A204.1 (cell line): Measurements from ENCODE around the gene COL23A1.

Experiments used
- FAIRE-seq: peaks from 2 replicates; lab custom pipeline; 2012; peaks lifted over from hg19 to GRCh38; lab: Jason Lieb, UNC

The COL23A1 gene

GRCh38 chr5:178531786-178532185 is 58.4 kb downstream of the COL23A1 start:
- FAIRE-seq = no peak

DNA sequence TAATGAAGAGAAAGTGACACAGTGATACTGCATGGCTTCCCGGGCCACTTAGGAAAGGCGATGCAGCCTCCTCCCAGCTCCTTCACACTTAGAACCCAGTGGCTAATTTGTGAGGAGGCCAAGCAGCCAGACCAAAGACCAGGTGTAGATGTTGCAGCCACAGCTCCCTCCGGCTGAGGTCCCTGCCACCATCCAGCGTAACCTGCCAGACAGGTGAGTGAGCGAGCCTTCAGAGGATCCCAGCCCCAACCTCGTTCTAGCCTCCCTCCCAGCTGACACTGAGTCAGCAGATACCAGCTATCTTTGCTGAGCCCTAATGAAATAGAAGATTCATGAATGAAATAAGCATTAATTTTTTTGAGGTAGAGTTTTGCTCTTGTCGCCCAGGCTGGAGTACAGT is 59.7 kb downstream of the COL23A1 start:
- FAIRE-seq = no peak

GRCh38 chr5:178529080-178529479 is 61.1 kb downstream of the COL23A1 start:
- no peak for FAIRE-seq

DNA sequence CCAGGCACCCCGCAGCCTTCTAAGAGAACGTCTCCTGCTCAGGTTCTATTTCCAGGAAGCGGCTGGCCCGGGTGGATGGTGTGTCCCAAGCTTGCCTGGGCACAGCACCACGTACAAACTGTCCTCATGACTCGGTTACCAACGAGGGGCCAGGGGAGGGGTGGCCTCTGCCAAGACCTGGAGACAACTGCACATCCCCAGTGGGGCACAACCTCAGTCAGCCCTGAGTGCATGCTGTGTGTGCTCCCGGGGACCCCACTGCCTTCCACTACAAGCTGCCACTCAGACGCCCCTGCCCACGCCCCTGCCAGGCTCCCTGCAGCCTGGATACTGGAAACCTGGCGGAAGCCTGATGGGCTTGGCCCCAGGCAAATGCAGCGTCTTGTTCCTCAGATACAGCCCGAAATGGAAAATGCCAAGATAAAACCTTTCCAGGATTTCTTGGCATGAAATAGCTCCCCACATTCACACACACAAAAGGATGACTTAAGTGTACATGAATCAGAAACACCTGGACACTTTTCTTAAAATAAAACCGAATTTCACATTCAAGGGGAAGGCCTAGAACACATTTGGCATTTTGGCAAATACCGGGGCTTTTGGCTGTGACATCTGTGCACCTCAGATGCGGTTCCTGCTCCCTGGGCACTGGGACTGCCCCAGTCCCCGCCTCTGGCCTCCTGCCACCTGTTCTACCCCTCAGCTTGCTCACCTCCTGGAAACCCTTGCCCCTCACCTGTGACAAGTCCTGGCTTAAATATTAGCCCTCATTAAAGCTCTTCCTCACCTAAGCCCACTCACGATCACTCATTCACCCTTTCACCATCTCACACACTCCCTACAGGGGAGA is 62.5 kb downstream of the COL23A1 start:
- no peak for FAIRE-seq

- no peak for FAIRE-seq
These were observed 63.3 kb downstream of the COL23A1 start for GRCh38 chr5:178526773-178527457.

- no peak for FAIRE-seq
These were observed 64.1 kb downstream of the COL23A1 start for GRCh38 chr5:178525906-178526732.

DNA sequence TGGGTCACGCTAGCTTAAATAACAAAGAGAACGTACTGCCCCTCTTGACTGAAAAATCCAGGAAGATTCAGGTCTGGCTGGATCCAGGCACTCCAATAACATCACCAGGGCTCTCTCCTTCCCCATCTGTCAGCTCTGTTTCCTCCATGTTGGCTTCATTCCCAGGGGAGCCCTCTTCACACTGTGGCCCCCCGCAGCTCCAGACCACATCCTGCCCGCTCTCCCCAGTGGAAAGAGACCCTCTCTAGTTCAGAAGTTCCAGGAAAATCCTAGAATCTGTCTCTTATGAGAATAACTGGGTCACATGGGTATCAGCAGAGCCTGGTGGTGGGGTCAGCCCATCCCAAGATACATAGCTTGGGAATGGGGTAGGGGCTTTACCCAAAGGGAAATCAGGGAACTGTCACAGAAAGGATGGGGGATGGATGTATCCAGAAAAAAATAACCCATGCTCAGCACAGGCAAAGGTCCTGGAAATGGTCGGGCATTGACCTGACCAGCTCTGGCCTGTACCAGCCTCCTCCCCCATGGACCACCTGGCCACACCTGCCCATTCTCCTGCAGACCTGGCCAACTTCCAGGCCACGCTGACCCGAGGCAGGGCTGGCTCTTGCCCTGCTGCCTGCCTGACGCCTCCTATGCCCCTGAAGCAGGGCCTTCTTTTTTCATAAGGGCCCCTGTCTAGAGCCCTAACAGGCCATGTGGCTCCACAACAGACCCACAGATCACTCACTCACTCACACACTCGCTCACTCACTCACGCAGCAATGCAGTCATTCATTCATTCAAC is 65.9 kb downstream of the COL23A1 start:
- no peak for FAIRE-seq

DNA sequence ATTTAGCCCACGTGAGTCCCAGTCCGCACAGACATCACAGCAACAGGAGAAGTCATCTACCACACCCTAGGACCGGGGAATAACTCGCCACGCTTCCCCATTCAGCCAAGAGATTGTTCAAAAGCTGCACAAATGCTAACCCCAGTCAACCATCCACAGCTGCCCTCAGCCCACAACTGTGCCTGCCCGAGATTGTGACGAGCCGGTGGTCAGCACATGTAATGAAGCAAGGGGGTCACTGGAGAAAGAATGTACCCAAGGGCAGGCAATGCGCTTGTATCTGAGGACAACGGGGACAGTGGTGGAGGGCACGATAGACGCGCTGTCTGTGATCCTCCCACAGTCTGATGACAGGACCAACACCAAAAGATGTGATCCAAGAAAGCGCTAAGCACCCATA is 67.8 kb downstream of the COL23A1 start:
- no peak for FAIRE-seq

- FAIRE-seq = no peak
These were observed 69.3 kb downstream of the COL23A1 start for GRCh38 chr5:178520851-178521250.

GRCh38 chr5:178519804-178520203 is 70.4 kb downstream of the COL23A1 start:
- no peak for FAIRE-seq

- FAIRE-seq = no peak
These were observed 71.0 kb downstream of the COL23A1 start for GRCh38 chr5:178519155-178519554.

- FAIRE-seq = no peak
These were observed 73.5 kb downstream of the COL23A1 start for GRCh38 chr5:178516504-178517235.

DNA sequence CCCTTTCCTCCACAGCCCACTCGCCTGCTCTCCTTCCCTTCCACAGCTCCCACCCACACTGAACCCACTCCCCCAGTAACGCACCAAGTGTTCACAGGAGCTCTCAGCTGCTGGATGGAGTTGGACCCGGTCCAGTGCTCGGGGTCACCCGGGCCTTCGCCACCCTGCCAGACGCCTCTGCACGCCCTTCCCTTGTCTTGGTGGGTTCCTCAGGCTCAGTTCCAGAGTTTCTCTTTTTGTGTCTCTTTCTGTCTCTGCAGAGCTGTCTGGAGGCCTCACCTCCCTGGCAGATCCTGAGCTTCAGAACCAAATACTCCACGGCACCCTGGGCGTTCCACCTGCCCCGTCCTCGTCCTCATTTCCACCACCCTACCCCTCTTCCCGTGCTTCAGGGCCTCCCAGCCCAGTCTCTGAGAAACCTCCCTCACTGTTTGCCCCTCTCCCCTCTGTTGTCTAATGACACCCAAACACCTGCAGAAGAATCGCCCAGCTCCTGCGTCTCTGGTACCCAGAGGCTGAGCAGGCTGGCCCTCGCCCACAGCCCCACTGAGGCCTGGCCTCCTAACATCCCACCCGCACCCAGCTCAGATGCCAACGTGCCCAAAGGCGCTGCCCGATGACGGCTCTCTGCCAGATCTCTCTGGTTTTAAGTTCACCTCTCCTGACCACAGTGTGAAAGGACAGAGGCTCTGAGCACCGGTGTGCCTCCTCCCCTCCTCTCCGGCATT is 74.3 kb downstream of the COL23A1 start:
- no peak for FAIRE-seq

DNA sequence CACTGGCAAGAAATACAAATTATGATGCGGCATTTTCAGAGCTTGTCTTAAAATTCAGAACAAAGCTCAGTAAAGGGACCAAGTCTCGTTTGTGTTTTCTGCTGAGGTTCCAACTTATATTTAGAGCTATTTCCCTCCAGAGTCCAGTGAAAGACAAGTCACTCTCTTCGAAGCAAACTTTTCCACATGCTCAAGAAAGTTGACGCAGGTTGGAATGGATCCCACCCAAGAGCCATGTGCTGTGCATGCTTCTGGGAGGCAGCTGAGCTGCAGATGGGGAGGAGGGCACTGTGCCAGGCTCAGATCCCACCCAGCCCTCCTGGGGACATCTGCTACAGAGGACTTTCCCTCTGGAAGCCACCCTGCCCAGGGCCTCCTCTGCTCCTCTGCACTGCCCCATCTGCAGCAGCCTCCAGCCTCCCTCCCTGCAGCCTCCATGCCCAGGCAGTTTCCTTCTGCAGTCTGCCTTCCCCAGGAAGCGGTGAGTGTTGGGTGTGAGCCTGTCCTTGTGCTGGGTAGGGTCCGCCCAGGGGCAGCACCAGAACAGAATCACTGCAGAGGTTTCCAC is 75.3 kb downstream of the COL23A1 start:
- FAIRE-seq = no peak

DNA sequence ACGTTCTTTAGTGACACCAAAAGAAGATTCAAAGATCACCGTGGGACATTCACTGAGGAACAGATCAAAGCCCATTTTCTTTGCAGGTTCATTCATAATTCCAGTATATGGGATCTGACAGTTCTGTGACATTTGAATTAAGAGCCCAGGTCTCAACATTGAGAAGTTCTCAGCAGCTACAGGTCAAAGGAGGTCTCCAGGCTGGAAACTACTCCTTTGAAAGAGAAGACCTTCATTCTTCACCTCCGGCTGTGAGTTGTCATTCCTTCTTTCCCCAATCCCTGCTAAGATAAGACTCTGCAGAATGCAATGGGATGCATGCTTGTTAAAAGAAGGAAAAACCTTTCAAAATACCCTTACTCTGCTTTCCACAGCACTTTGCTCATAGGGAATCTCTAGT is 79.0 kb downstream of the COL23A1 start:
- no peak for FAIRE-seq

- FAIRE-seq = no peak
These were observed 80.6 kb downstream of the COL23A1 start for GRCh38 chr5:178509491-178510057.

GRCh38 chr5:178507151-178507932 is 82.9 kb downstream of the COL23A1 start:
- no peak for FAIRE-seq

DNA sequence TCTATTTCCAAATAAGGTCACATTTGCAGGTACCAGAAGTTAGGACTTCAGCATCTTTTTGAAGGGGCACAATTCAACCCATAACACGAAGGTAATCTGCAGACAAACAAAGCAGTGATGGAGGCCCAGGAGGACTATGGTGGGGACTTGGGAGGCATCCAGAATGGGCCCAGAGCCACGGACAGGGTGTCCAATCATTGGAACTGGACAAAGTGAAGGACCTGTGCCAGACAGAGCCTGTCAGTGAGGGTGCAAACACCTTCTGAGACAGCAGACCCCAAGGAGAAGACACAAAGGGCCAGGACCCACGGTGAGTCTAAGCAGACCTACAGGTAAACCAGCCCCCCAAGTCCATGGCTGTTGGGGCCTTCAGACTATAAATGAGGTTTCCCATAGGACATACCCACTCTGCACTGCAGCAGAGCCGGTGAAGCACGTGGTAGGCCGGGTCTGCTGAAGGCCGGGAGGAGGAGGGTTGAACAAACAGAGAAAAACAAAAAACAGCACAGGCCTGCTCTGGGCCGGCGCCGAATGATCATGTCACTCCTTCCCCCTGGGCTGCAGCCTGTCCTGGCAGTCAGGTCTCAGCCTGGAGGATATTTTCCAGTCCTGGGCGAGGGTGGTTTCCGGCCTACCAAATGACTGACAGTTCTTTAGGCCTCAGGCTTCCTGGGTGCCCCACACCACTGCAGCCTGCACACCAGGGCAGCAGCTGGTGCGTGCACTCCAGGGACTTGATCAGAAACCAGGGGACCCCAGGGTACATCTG is 84.4 kb downstream of the COL23A1 start:
- no peak for FAIRE-seq
